Heart right ventricle (tissue), 16 donors: ENCODE results near the gene ANKRD50. TPM values are rescaled to one million over a fixed set of nuclear protein-coding genes. Genes with fewer than 3 reads are reported as not detected.

Source experiments
- ATAC-seq, 8 donors: fragments of 200-7000 bp; cut with Tn5 transposase; one replicate each; pipeline ENCODE4 v1.9.1; 2020; ENCODE audit warnings: mild to moderate bottlenecking in 8 of 8, moderate library complexity in 8 of 8, moderate number of reproducible peaks in 1 of 8
- DNase-seq, 2 donors: peaks; one replicate each; pipeline ENCODE4 v3.0.0-alpha.2; 2020
- H3K27ac ChIP-seq, 10 donors: fragments of 200-600 bp; sonication (generic) in 2 of 10; one replicate each; pipeline versions ENCODE4 v1.5.0 to v1.8.0; 2020 to 2022; ENCODE audit warnings: mild to moderate bottlenecking in 3 of 10
- H3K27me3 ChIP-seq, 7 donors: fragments of 200-600 bp; one replicate each; pipeline ENCODE4 v1.8.0; 2021 to 2022; ENCODE audit warnings: mild to moderate bottlenecking in 2 of 7
- H3K36me3 ChIP-seq, 9 donors: fragments of 200-600 bp; sonication (generic) in 1 of 9; one replicate each; pipeline versions ENCODE4 v1.5.0 to v1.8.0; 2020 to 2022; ENCODE audit warnings: mild to moderate bottlenecking in 2 of 9
- H3K4me1 ChIP-seq, 9 donors: fragments of 200-600 bp; sonication (generic) in 1 of 9; one replicate each; pipeline versions ENCODE4 v1.5.0 to v1.8.0; 2020 to 2022; ENCODE audit warnings: mild to moderate bottlenecking in 4 of 9
- H3K4me3 ChIP-seq, 10 donors: fragments of 200-600 bp; sonication (generic) in 2 of 10; one replicate each; pipeline versions ENCODE4 v1.5.0 to v1.8.0; 2020 to 2022; ENCODE audit warnings: mild to moderate bottlenecking in 7 of 10, moderate library complexity in 2 of 10
- H3K9me3 ChIP-seq, 11 donors: fragments of 200-600 bp in 10 of 11; sonication (generic) in 2 of 11; one replicate each; pipeline versions ENCODE4 v1.5.0 to v1.8.0; 2013 to 2022; ENCODE audit warnings: mild to moderate bottlenecking in 2 of 11, control low read depth in 1 of 11, moderate library complexity in 1 of 11
- CTCF ChIP-seq, 9 donors: fragments of 200-600 bp; sonication (generic) in 2 of 9; IDR thresholded peaks; one replicate each; pipeline versions ENCODE4 v1.5.0 to v1.8.0; 2021 to 2022; ENCODE audit warnings: antibody characterized with exemption in 9 of 9, mild to moderate bottlenecking in 5 of 9, moderate library complexity in 1 of 9
- WGBS, 2 donors: extraction: QIAGEN DNeasy Blood & Tissue Kit; methylation state at CpG; one replicate each; pipeline ENCODE4 v1.1.7; 2013; ENCODE audit warnings: inconsistent platforms in 1 of 2; 5-methylcytosine and 5-hydroxymethylcytosine counted together
- intact Hi-C, 10 donors: fragments of 100-400 bp; cut with DNase I; formaldehyde crosslinking; loops; one replicate each; pipeline versions ENCODE4 v1.11.1 to v1.14.2; 2022
- polyA plus RNA-seq, 2 donors: library from polyadenylated mRNA; stranded (reverse); fragments of 200-250 nt; gene quantifications; one replicate each; pipeline ENCODE4 v1.2.3, GENCODE V29; 2013
- total RNA-seq, 10 donors: library from RNA; stranded (reverse); fragmentation: NEBNext Ultra II Directional in 3 of 10; extraction: Animal tissue kit (Norgen Biotek cat#: 25700) in 3 of 10; gene quantifications; one replicate each; pipeline versions ENCODE4 v1.2.1 to v1.2.4, GENCODE V29; 2021 to 2023
- donor health status: Arrhythmogenic right ventricular cardiomyopathy.
- donor health status: ischemic (EF 13 %, LVEDD 7.1; RV severe dilation, severe dysfunction).
- donor health status: healthy with polysubstance abuse.
- donor health status: DM: no; HTN: yes; CAD: no.
- donor health status: DM: no; HTN: no; CAD: no.
- donor health status: ischemic (EF 25% LVEDD 6.9; RV normal size, moderate dysfunction).
- donor health status: ischemic (EF 25% LVEDD 5.7; RV mildly dilated, moderate dysfunction).
- donor health status: healthy.
- donor health status: DM: yes; HTN: yes; CAD: no.
- donor health status: Ischemic cardiomyopathy.
- donor health status: ischemic (EF 35%, LVEDD 5.7; RV mildly dilated, moderate dysfunction).
- donor health status: nonischemic (EF 11% LVEDD 7.7; RV severe dilation, severe dysfunction).
- donor health status: DM: yes; HTN: yes; CAD: no.
- donor health status: PGD.
- donor health status: ischemic (EF 29% LVEDD 5.4; RV normal size, mild dysfunction).
- donor health status: nonischemic (EF 23%, LVEDD 6.1; RV moderate dilation, normal function).

The ANKRD50 gene
- total and polyA plus RNA-seq, 12 donors, result 2.1 to 20.1 (median 7.3) TPM

- intact Hi-C loops, result no loop called here
Measured at GRCh38 chr4:124736526-124736925, 24.0 kb upstream of the ANKRD50 start.

GRCh38 chr4:124727331-124727890 is 14.9 kb upstream of the ANKRD50 start:
- DNase-seq (no peak), ATAC-seq (no peak)
- no peaks in the 10 kb centered on the region for H3K27me3 ChIP-seq
- H3K4me3 ChIP-seq, result no peak overlapping the region
- no peaks in the 10 kb centered on the region for H3K4me1 ChIP-seq
- WGBS, 2 donors, result 97% methylated on average over 5 of the region's 5 CpGs
- H3K9me3 ChIP-seq, result no peaks in the 10 kb centered on the region
- intact Hi-C loops, result no loop called here
- H3K36me3 ChIP-seq, result no peaks in the 10 kb centered on the region
- no peak for TF ChIP-seq CTCF (IDR thresholded peaks at IDR 0.05)
- no peak overlapping the region for H3K27ac ChIP-seq

More at GRCh38 chr4:124736526-124736925, 24.0 kb upstream of the ANKRD50 start:
- WGBS, 2 donors, result 77 to 78% methylated on average over 1 of the region's 1 CpG
- H3K4me3 ChIP-seq, result no peak overlapping the region
- DNase-seq, result no peak
- H3K27ac ChIP-seq, result no peak overlapping the region
- no peaks in the 10 kb centered on the region for H3K36me3 ChIP-seq
- H3K27me3 ChIP-seq, result no peaks in the 10 kb centered on the region
- ATAC-seq, result no peak
- no peaks in the 10 kb centered on the region for H3K9me3 ChIP-seq
- no peak for TF ChIP-seq CTCF (IDR thresholded peaks at IDR 0.05)
- H3K4me1 ChIP-seq, result no peaks in the 10 kb centered on the region

GRCh38 chr4:124726269-124726668 is 13.7 kb upstream of the ANKRD50 start:
- WGBS, 2 donors, result 93 to 96% methylated on average over 3 of the region's 3 CpGs

GRCh38 chr4:124722071-124722470 is 9.5 kb upstream of the ANKRD50 start:
- ATAC-seq (no peak), DNase-seq (no peak)
- Histone ChIP-seq H3K4me3 (no peak overlapping the region), H3K27me3 (no peaks in the 10 kb centered on the region), H3K9me3 (no peaks in the 10 kb centered on the region), H3K27ac (no peak overlapping the region), H3K36me3 (no peaks in the 10 kb centered on the region), H3K4me1 (no peaks in the 10 kb centered on the region)
- intact Hi-C loops, result no loop called here
- no peak for TF ChIP-seq CTCF (IDR thresholded peaks at IDR 0.05)

More at GRCh38 chr4:124726269-124726668, 13.7 kb upstream of the ANKRD50 start:
- Histone ChIP-seq H3K27me3 (no peaks in the 10 kb centered on the region), H3K9me3 (no peaks in the 10 kb centered on the region), H3K36me3 (no peaks in the 10 kb centered on the region), H3K4me1 (no peaks in the 10 kb centered on the region), H3K27ac (no peak overlapping the region), H3K4me3 (no peak overlapping the region)
- no peak for ATAC-seq
- no peak for DNase-seq
- no peak for TF ChIP-seq CTCF (IDR thresholded peaks at IDR 0.05)
- intact Hi-C loops, result no loop called here
